Colonic mucosa (tissue), 4 donors: Measurements from ENCODE around the gene ERBB3. TPM values are rescaled to one million over a fixed set of nuclear protein-coding genes. Genes with fewer than 3 reads are reported as not detected.

Experiments used
- DNase-seq: peaks from one replicate; pipeline ENCODE4 v3.0.0-alpha.2; 2020
- H3K27ac ChIP-seq: fragments of 200-600 bp; one replicate; pipeline ENCODE4 v1.8.0; 2021
- H3K27me3 ChIP-seq: fragments of 200-600 bp; one replicate; pipeline ENCODE4 v1.8.0; 2021
- H3K36me3 ChIP-seq: fragments of 200-600 bp; one replicate; pipeline ENCODE4 v1.8.0; 2021
- H3K4me1 ChIP-seq: fragments of 200-600 bp; one replicate; pipeline ENCODE4 v1.8.0; 2021; ENCODE audit warnings: mild to moderate bottlenecking
- H3K4me3 ChIP-seq: fragments of 200-600 bp; one replicate; pipeline ENCODE4 v1.8.0; 2021
- H3K9ac ChIP-seq, 2 donors: one replicate each; pipeline ENCODE4 v1.7.0; 2013; ENCODE audit warnings: control low read depth in 2 of 2, low read depth in 2 of 2, low read length in 2 of 2
- H3K9me3 ChIP-seq: fragments of 200-600 bp; one replicate; pipeline ENCODE4 v1.8.0; 2021
- CTCF ChIP-seq: fragments of 200-600 bp; IDR thresholded peaks from one replicate; pipeline ENCODE4 v1.8.0; 2022; ENCODE audit warnings: antibody characterized with exemption, mild to moderate bottlenecking
- intact Hi-C: fragments of 100-400 bp; cut with DNase I; formaldehyde crosslinking; loops from one replicate; pipeline ENCODE4 v1.14.1; 2022
- total RNA-seq, 2 donors: library from RNA; stranded (reverse); fragmentation: NEBNext Ultra II Directional in 1 of 2; extraction: Animal tissue kit (Norgen Biotek cat#: 25700) in 1 of 2; gene quantifications; one replicate each; pipeline ENCODE4 v1.2.1, GENCODE V29; 2021
- donor health status: healthy.
- donor health status: DM: no; HTN: no; CAD: no.
- donor health status: DM: no; HTN: no; CAD: no.

ERBB3 gene
- total RNA-seq, 2 donors from 2014 or later, result 158 to 206 TPM

DNA sequence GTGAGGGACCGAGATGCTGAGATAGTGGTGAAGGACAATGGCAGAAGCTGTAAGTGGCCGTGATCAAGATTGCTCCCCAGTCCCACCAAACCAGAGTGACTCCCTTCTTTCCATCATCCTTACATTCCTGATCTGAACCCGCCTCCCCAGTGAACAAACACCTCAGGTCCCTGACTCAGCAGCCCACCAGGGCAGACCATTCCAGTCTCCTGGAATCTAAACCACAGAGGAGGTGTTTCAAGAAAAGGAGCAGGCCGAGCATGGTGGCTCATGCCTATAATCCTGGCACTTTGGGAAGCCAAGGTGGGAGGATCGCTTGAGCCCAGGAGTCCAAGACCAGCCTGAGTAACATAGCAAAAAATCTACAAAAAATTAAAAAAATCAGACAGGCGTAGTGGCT is 6.6 kb downstream of the ERBB3 start:
- TF ChIP-seq CTCF, result no peak
- Histone ChIP-seq H3K4me3 (no peak overlapping the region), H3K9ac (peak overlapping the region; percentile 44 to 66), H3K27me3 (no peaks in the 10 kb centered on the region), H3K9me3 (no peaks in the 10 kb centered on the region), H3K27ac (peak overlapping the region; percentile 75), H3K36me3 (peaks cover 3% of the 10 kb centered on the region), H3K4me1 (peaks cover 7% of the 10 kb centered on the region)
- DNase-seq, result no peak
- intact Hi-C loops, result no loop called here

- peak; percentile 91 for DNase-seq
- H3K4me3 ChIP-seq, result no peak overlapping the region
Observed at GRCh38 chr12:56087220-56087619, 7.3 kb downstream of the ERBB3 start.

GRCh38 chr12:56097738-56098137 is 17.8 kb downstream of the ERBB3 start:
- H3K9me3 ChIP-seq, result no peaks in the 10 kb centered on the region
- no peak overlapping the region for H3K4me3 ChIP-seq
- H3K4me1 ChIP-seq, result no peaks in the 10 kb centered on the region
- no peaks in the 10 kb centered on the region for H3K27me3 ChIP-seq
- no peak for DNase-seq
- no peak overlapping the region for H3K9ac ChIP-seq
- no peaks in the 10 kb centered on the region for H3K36me3 ChIP-seq
- intact Hi-C loops, result no loop called here
- no peak for TF ChIP-seq CTCF
- no peak overlapping the region for H3K27ac ChIP-seq

More at GRCh38 chr12:56087220-56087619, 7.3 kb downstream of the ERBB3 start:
- Histone ChIP-seq H3K4me1 (peaks cover 7% of the 10 kb centered on the region), H3K9me3 (no peaks in the 10 kb centered on the region), H3K36me3 (peaks cover 3% of the 10 kb centered on the region), H3K27me3 (no peaks in the 10 kb centered on the region), H3K9ac (peak overlapping the region in 1 of 2 donors; percentile 66), H3K27ac (peak overlapping the region; percentile 75)
- no peak for TF ChIP-seq CTCF
- intact Hi-C loops, result no loop called here

DNA sequence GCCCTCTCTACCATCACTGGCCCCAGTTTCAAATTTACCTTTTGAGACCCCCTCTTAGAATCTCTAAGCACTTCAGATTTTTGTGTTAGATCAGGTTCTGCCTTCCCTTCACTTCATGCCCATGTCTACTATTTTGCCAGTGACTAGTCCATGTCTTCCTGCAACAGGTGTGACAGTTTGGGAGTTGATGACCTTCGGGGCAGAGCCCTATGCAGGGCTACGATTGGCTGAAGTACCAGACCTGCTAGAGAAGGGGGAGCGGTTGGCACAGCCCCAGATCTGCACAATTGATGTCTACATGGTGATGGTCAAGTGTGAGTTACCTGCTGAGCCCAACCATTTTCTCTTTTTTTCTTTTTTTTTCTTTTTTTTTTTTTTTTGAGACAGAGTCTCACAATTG is 18.6 kb downstream of the ERBB3 start:
- no peaks in the 10 kb centered on the region for H3K4me1 ChIP-seq
- no peak overlapping the region for H3K9ac ChIP-seq
- no peak overlapping the region for H3K4me3 ChIP-seq
- H3K9me3 ChIP-seq, result no peaks in the 10 kb centered on the region
- no peak overlapping the region for H3K27ac ChIP-seq
- H3K36me3 ChIP-seq, result no peaks in the 10 kb centered on the region
- no peak for DNase-seq
- H3K27me3 ChIP-seq, result no peaks in the 10 kb centered on the region
- intact Hi-C loops, result no loop called here
- TF ChIP-seq CTCF, result no peak

- Histone ChIP-seq H3K36me3 (no peaks in the 10 kb centered on the region), H3K4me1 (no peaks in the 10 kb centered on the region), H3K9me3 (no peaks in the 10 kb centered on the region), H3K27ac (no peak overlapping the region), H3K4me3 (no peak overlapping the region), H3K9ac (no peak overlapping the region), H3K27me3 (no peaks in the 10 kb centered on the region)
- intact Hi-C loops, result no loop called here
- no peak for DNase-seq
- TF ChIP-seq CTCF, result no peak
Observed at GRCh38 chr12:56099787-56100186, 19.8 kb downstream of the ERBB3 start.

- Histone ChIP-seq H3K9ac (no peak overlapping the region), H3K4me3 (no peak overlapping the region), H3K27ac (no peak overlapping the region), H3K36me3 (no peaks in the 10 kb centered on the region), H3K9me3 (no peaks in the 10 kb centered on the region), H3K27me3 (no peaks in the 10 kb centered on the region), H3K4me1 (no peaks in the 10 kb centered on the region)
- intact Hi-C loops, result no loop called here
- no peak for TF ChIP-seq CTCF
- DNase-seq, result no peak
Observed at GRCh38 chr12:56101045-56101444, 21.1 kb downstream of the ERBB3 start.
